HG03103 (cell line): ENCODE measurements around the gene PGRMC2.
A peak's percentile ranks its signal among the peaks of the same experiment; 100 is the strongest.

Experiments used
- ATAC-seq: cut with Tn5 transposase; IDR thresholded peaks from one replicate; pipeline ENCODE4 v1.9.1; 2021; ENCODE audit warnings: low read depth; ENCODE audit not compliant: unreplicated experiment

Gene PGRMC2

GRCh38 chr4:128299848-128300247 is 12.2 kb upstream of the PGRMC2 start:
- ATAC-seq = no peak

GRCh38 chr4:128298852-128299251 is 11.2 kb upstream of the PGRMC2 start:
- ATAC-seq = peak; percentile 55

- ATAC-seq = no peak
Measured at GRCh38 chr4:128298146-128298758, 10.6 kb upstream of the PGRMC2 start.

- no peak for ATAC-seq
Measured at GRCh38 chr4:128295255-128295654, 7.6 kb upstream of the PGRMC2 start.

- no peak for ATAC-seq
Measured at GRCh38 chr4:128294464-128294863, 6.9 kb upstream of the PGRMC2 start.

GRCh38 chr4:128292349-128292748 is 4.7 kb upstream of the PGRMC2 start:
- no peak for ATAC-seq

- ATAC-seq = no peak
Measured at GRCh38 chr4:128291096-128291495, 3.5 kb upstream of the PGRMC2 start.

GRCh38 chr4:128290526-128290925 is 2.9 kb upstream of the PGRMC2 start:
- no peak for ATAC-seq

GRCh38 chr4:128289523-128290158 is 2.0 kb upstream of the PGRMC2 start:
- ATAC-seq = no peak

GRCh38 chr4:128288689-128289106 is 1.1 kb upstream of the PGRMC2 start:
- ATAC-seq = no peak

- peak; percentile 68 for ATAC-seq
Measured at GRCh38 chr4:128287871-128288688, 467 bp upstream of the PGRMC2 start.

- no peak for ATAC-seq
Measured at GRCh38 chr4:128286474-128287058, 1.0 kb downstream of the PGRMC2 start.

- no peak for ATAC-seq
Measured at GRCh38 chr4:128285085-128285997, 2.3 kb downstream of the PGRMC2 start.

- ATAC-seq = no peak
Measured at GRCh38 chr4:128284317-128284716, 3.3 kb downstream of the PGRMC2 start.

GRCh38 chr4:128283071-128283470 is 4.5 kb downstream of the PGRMC2 start:
- no peak for ATAC-seq

GRCh38 chr4:128282516-128282915 is 5.1 kb downstream of the PGRMC2 start:
- ATAC-seq = no peak

GRCh38 chr4:128281354-128281753 is 6.3 kb downstream of the PGRMC2 start:
- ATAC-seq = no peak

- no peak for ATAC-seq
Measured at GRCh38 chr4:128279624-128280225, 7.9 kb downstream of the PGRMC2 start.

- ATAC-seq = no peak
Measured at GRCh38 chr4:128277856-128278255, 9.8 kb downstream of the PGRMC2 start.

- ATAC-seq = no peak
Measured at GRCh38 chr4:128275346-128275745, 12.3 kb downstream of the PGRMC2 start.
